Stimulated activated CD4-positive, alpha-beta T cell treated with anti-CD3 and anti-CD28 coated beads, Interleukin-2, amount 100 ng/mL, for 48 hours (primary cell): ENCODE results near the gene CAPN5.

Experiments used
- DNase-seq, 2 donors: peaks; one replicate each; pipeline ENCODE4 v3.0.0-alpha.2; 2020

CAPN5 gene

DNA sequence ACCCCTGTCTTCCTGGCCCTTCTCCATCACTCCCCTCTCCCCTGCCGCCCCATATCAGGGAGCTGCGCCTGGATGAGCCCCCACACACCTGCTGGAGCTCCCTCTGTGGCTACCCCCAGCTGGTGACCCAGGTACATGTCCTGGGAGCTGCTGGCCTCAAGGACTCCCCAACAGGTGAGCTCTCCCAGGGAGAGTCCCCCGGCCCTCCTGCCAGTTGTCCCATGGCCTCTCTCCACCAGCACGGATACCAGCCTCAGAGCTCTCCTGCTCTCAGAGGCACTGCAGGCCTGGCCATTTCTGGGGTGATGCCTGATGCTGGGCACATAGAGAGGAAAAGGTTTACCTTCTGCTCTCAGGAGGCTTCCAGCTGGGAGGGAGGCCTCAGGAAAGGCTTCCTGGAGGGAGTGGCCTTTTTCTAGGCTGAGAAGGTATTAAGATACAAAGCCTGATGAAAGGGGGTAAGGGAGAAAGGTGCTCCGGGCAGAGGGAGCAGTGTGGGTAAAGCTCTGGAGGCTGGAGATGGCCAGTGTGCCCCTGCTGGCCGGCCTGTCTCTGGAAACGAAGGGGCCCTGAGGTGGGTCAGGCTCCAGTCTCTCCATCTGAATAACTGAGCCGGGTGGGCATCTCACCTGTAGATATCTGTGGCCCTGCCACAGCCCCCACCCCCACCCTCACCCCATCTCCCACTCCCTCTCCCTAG lies 55.3 kb downstream of the CAPN5 start:
- no peak for DNase-seq

DNA sequence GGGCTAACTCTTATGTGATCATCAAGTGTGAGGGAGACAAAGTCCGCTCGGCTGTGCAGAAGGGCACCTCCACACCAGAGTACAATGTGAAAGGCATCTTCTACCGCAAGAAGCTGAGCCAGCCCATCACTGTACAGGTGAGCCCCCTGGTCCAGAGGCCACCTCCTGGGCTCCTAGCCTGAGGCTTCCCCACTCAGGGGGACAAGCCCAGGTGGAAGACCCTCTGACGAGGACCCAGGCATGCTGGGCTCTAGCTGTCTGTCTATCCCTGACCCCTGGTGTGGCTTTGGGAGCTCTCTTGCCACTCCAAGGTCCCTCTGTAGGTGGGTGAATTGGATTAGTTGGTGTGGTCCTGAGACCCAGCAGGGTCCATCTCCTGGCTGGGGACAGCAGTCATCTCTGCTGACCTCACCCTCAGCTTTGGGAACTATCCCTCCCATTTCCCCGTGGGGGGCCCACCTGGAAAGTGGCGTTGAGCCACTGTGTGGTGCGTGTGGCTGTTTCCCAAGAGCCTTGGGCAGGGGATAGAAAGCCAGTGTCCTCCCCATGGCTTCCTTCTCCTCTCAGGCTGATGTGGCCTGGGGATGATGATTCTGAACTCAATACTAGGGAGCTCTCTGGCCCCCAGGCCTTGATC lies 55.9 kb downstream of the CAPN5 start:
- no peak for DNase-seq

DNA sequence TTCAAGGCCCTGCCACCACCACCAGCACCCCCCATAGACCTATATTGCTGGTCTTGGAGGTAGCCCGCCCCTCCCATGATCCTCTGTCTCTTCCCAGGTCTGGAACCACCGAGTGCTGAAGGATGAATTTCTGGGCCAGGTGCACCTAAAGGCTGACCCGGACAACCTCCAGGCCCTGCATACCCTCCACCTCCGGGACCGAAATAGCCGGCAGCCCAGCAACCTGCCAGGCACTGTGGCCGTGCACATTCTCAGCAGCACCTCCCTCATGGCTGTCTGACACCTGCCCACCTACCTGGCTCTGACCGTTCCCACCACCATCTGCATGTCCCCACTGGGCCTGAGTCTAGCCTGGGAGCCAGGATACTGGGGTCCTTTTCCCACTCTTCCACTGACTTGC lies 56.8 kb downstream of the CAPN5 start:
- DNase-seq, result no peak

DNA sequence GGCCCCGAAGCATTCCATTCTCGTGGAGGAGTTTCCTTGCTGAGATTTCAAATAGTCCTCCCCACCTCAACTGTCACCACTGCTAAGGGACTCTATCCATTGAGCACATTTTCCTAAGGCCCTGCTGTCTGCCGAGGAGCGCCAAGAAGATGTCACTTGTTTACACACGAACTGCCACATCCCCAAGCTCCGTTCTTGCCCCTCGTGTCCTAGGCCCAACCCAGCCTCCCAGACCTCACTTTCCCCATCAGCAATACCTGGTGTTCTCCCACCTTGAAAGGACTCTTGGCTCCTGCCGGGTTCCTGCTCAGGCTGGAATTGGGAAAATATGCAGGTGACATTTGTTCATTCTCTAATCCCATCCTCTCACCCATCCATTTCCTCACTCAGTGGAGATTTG lies 57.3 kb downstream of the CAPN5 start:
- no peak for DNase-seq

DNA sequence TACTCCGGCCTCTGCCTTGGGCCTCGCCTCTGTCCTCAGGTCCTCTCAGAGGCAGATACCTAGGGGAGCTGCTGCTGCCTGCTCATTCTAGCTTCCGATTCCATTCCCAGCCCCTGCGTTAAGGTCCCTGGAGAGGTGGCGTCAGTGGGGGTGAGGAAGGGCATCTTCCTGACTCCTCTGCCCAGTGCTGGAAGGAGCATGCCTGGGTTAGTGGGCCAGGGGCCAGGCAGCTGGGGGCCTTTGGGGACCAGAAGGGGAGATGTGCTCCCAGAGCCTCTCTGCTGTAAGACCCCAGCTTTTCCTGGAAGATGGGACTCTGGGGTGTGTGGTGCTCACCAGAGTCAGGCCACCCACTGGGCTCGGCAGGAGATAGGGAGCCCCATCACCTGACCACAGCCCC lies 57.7 kb downstream of the CAPN5 start:
- no peak for DNase-seq

DNA sequence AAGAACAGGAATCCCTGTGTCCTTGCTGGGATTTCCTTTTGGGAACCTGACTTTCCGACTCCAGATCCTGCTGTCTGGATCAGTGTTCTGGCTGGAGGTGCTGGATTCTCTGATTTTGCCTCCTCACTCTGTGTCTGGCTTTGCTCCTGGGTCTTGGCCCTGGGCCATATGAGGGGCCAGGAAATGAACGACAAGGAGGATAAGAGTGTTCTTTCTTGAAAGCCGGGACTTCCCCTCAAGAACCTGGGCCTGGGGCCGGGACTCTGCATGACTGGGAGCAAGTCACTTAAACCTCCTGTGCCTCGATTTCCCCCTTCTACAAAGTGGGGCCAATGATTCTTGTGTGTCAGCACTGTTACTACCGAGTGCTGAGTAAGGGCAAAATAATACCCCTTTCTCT lies 58.4 kb downstream of the CAPN5 start:
- no peak for DNase-seq

DNA sequence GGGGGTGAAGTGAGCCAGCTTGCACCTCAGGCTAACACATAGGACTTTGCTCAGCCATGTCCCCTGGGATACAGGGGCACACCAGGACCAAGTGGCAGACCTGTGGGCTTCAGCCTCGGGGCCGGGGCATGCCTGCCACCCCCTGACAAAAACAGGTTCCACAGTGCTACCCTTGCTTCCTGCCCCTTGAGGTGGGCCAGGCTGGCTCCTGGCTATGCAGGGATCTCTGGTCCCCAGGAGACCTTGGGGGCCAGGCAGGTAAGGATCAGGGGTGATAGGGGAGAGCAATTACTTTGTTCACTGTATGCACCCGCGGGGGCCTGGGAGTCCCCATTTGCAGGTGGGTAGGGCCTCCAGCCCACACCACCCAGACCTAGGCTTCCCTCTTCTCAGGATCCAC lies 58.9 kb downstream of the CAPN5 start:
- no peak for DNase-seq

DNA sequence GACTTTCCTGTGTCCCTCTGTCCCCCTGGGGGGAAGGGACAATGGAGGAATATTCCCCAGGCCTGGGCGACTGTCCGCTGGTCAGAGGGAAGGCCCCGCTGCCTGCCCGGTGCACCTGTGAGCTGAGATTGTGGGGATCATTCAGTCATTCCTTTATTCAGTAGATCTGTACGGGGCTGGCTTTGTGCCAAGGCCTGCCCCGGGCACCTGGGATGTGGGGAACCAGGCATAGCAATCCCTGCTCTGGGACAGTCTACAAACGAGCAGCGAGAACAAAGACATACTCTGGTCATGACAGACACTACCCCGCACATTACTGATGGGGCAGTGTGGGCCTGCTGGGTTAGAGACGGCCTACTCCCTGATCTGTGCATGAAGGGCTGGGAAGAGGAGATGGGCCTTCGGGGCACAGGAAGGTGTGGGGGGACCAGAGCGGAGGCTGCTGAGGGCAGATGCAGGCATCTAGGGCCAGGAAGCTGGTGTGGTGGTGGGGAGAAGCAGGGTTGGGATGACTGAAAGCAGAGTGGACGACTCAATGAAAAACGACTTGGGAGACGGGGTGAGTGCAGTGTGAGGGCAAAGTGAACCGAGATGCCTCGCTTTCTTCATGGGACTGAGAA lies 59.5 kb downstream of the CAPN5 start:
- DNase-seq, result no peak

DNA sequence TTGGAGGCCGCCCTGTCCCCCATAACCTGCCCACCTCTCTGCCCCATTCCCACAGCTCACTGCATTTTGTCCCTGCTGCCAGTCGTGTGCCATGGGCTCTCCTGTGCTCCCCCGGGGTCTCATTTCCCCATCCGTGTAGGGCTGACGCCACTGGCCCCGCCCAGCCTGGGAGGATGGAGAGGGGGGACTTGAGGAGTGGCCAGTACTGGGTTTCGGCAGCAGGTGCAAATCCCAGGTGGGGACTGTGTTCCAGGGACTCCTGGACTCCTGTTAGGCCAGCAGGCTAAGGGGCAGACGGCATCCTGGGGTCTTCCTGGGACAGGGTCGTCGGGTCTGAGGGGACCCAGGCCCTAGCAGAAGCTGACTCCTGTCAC lies 60.1 kb downstream of the CAPN5 start:
- DNase-seq, result no peak

DNA sequence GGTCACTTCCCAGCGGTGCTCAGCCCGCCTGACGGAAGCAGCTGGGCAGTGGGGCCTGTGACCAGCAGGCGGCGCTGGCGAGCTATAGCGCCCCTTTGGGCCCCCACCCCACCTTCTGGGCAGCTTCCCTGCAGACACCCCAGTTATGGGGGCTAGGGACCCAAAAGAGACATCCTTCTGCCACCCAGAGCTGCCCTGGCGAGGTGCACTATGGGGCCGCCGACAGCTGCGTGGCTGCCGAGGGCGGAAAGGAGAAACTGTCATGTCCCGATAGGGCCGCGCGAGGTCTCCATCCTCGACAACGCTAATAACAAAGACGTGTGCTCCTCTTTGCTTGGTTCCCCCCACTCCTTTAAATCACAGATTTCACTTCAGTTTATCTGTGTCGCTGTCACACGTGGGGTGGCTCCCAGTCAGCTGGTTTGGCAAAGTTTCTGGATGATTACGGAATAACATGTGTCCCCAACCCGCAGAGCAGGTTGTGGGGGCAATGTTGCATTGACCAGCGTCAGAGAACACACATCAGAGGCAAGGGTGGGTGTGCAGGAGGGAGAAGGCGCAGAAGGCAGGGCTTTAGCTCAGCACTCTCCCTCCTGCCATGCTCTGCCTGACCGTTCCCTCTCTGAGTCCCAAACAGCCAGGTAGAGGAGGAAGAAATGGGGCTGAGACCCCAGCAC lies 60.6 kb downstream of the CAPN5 start:
- DNase-seq, result peak; percentile 53 to 67

DNA sequence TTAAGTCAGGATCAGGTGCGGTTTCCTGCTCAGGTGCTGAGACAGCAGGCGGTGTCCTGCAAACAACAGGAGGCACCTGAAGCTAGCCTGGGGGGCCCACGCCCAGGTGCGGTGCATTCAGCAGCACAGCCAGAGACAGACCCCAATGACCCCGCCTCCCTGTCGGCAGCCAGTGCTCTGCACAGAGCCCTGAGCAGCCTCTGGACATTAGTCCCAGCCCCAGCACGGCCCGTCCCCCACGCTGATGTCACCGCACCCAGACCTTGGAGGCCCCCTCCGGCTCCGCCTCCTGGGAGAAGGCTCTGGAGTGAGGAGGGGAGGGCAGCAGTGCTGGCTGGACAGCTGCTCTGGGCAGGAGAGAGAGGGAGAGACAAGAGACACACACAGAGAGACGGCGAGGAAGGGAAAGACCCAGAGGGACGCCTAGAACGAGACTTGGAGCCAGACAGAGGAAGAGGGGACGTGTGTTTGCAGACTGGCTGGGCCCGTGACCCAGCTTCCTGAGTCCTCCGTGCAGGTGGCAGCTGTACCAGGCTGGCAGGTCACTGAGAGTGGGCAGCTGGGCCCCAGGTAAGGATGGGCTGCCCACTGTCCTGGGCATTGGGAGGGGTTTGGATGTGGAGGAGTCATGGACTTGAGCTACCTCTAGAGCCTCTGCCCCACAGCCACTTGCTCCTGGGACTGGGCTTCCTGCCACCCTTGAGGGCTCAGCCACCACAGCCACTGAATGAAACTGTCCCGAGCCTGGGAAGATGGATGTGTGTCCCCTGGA lies 61.3 kb downstream of the CAPN5 start, which contains the start of gene MYO7A:
TSS of gene MYO7A (plus strand) at position 327 of the 772 bp plus-strand sequence. CDS start 2,389 bp downstream, outside the sequence.
- no peak for DNase-seq

DNA sequence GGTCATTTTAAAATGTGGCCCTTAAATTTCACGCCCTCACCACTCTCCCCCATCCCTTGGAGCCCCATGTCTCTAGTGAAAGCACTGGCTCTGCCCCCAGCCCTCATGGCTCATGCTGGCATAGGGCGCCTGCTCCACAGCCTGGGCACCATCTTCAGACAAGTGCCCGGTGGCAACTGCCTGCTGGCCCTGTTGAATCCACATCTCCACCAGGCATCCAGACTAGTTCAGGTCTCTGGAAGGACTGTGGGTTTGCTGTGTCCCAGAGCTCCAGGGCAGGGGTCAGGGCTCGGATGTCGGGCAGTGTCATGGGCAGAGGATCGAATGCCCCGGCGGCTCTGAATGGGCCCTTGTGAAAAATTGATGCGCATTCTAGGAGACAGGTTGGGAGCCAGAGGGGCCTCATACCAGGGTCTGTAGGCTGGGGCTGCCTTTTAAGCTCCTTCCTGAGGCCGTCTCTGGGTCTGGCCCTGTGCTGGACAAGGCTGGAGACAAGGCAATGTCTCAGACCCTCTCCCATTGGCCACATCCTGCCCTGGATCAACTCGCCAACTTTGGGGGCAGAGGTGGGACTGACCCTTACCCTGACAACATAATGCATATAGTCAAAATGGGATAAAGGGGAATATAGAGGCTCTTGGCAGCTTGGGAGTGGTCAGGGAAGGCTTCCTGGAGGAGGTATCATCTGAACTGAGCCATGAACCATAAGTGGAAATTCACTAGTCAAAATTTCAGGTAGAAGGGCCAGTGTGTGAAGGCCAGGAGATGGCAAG lies 62.5 kb downstream of the CAPN5 start:
- DNase-seq, result no peak

DNA sequence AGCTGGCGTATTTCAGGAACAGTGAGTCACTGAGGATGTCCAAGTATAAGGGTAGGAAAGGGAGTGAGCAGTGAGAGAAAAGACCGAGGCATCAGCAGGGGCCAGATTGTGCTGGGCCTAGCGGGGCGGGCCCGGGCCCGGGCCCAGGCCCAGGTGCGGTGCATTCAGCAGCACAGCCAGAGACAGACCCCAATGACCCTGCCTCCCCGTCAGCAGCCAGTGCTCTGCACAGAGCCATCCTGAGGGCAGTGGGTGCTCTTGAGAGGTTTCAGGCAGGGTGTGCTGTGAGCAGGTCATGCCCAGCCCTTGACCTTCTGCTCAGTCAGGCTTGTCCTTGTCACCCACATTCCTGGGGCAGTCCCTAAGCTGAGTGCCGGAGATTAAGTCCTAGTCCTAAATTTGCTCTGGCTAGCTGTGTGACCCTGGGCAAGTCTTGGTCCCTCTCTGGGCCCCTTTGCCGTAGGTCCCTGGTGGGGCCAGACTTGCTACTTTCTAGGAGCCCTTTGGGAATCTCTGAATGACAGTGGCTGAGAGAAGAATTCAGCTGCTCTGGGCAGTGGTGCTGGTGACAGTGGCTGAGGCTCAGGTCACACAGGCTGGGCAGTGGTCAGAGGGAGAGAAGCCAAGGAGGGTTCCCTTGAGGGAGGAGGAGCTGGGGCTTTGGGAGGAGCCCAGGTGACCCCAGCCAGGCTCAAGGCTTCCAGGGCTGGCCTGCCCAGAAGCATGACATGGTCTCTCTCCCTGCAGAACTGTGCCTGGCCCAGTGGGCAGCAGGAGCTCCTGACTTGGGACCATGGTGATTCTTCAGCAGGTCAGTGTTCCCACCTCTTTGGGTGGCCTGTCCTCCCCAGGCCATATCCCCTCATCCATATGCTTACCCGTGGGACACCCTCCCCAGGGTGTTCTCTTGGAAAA lies 63.3 kb downstream of the CAPN5 start:
- no peak for DNase-seq

DNA sequence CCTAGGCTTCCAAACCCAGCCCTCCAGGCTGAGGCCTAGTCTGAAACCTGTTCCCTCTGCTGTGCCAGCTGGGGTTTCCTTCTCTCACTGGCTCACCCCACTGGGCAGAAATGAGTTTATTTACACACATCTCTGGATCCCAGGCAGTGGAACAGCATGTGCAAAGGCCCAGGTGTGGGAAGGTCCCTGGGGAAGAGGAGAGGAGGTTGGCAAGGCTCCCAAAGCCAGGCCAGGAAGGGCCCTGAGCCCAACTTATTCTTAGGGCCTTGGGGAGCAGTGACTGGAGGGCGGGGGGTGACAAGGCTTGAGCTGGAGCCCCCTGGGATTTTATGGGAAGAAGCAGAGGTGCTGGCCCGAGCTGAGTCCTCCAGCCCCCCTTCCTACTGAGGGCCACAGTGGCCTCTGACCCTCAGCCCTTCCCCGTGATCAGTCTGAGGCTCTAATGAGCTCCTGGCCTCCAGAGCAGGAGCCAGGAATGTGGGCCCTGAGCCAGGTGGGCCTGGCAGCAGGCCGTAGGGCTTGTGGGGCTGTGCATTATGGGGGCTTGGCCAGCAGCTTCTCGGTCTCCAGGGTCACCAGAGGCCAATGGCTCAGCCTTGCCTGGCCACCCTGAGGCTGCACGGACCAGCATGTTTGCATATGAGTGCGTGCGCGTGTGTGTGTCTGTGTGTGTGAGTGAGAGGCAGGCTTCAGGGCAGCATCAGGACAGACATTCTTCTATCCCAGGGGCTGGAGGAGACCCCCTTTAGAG lies 64.2 kb downstream of the CAPN5 start:
- no peak for DNase-seq

DNA sequence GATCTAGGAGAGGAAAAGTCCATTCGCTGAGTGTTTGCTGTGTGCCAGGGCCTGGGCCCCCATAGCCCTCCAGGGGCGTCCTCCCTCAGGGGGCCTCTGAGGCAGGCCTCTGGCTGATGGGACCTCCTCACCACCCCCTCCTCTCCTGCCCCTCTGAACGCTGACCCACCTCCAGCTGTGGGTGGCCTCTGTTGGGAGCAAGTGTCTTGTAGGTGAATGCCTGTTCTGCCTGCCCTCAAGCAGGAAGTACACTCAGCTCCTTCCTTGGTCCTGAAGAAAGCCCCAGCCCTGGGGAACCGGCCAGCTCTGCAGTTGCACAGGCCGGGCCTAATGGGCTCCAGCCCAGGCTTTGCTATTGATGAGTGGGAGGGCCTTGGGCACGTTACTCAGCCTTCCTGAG lies 64.8 kb downstream of the CAPN5 start:
- no peak for DNase-seq

DNA sequence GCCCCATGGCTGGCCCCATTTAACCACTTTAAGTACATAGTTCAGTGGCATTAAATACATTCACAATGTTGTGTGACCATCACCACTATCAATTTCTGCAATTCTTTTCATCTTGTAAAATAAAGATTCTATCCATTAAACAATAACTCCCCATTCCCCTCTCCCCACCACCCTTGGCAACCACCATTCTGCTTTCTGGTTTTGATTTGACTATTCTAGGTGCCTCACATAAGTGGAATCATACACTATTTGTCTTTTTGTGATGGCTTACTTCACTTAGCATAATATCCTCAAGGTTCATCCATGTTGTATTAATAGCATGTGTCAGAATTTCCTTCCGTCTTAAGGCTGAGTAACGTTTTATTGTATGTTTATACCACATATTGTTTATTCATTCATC lies 68.3 kb downstream of the CAPN5 start:
- no peak for DNase-seq

DNA sequence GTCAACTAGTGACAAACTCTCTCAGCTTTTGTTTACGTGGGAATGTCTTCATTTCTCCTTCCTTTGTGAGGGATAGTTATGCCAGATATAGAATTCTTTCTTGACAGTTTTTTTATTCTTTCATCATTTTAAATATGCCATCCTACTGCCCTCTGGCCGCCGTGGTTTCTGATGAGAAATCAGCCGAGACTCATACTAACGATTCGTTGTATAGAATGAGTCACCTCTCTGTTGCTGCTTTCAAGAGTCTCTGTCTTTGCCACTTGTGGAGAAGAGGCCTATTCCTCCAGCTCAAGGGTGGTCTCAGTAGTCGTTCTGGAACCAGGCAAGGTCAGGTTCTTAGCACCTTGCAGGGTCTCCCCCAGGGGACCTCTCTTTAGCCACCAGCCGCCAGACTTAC lies 69.3 kb downstream of the CAPN5 start:
- DNase-seq, result no peak

DNA sequence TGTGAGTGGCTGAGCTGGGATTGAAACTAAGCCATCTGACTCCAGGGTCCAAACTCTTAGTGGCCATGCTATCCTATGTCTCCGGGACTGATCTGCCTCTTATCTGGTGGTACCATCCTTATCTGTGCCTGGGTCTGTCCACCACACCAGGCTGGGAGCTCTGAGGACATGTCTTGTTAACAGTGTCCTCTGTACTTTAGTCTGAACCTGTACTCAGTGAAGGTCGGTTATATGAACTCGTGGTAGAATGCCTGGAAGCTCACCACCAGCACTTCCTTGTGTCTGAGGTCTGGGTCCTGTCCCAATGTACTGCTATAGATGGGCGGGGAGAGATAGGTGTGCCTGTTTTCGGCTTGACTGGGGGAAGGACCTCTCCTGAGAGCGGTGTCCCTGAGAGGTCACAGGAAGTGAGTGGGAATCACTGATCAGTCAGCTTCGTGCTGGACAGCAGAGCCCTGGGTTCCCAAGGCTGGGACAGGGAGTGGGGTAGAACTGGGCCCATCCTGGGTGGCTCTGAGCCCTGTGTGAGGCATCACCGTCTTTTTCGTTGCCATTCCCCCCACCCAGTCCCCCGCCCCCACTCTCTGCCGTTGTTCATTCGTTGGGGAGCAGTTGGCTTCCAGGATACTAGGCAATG lies 70.1 kb downstream of the CAPN5 start:
- DNase-seq, result no peak

DNA sequence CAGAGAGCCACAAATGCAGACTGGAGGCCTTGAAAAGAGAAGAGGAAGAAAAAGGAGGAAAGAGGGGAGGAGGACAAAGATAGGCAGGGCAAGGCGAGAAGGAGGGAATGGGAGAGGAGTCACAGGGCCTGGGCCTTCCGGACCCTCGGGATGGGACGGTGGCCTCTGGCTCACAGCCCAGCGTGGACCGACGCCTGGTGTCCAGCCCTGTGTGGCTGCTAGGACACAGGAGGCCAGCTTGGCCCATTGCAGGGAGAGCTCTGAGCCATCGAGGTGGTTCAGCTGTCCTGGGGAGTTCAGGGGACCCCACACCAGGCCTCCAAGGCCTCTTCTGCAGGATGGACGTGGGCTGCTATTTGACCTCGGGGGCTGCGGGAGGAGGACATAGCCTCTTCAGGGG lies 70.7 kb downstream of the CAPN5 start:
- no peak for DNase-seq

DNA sequence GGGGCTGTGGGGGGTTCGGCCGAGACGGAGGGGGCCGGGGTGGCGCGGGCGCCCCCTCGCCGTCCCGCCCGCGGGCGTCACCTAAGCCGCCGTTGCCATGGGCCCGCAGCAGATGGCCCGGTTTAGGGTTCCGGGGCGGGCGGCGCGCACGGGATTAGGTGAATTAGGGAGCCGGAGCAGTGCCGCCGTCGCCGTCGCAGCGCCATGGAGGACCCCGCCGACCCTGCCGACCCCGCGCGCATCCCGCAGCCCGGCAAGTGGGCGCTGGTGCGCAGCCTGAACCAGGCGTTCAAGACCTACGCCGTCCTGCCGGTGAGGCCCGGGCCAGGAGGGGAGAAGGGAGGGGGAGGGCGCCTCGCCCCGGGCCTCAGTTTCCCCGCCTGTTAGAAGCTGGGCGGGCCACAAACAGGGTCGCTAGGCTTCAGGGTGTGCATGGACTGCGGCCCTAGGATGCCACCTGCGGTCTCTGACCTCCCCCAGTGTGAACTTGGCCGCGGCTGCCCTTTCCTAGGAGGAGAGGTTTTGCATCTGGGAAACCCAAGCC lies 71.4 kb downstream of the CAPN5 start:
- DNase-seq, result no peak
